Loucy (cell line): ENCODE measurements around the gene HEXD.

Experiments used
- EZH2phosphoT487 ChIP-seq: fragments of 200-600 bp; IDR thresholded peaks from 2 replicates; pipeline ENCODE4 v1.6.1; 2018; ENCODE audit warnings: antibody characterized with exemption, mild to moderate bottlenecking, moderate library complexity, borderline replicate concordance
- TF ChIP-seq, protein P1 (sequence below): fragments of 200-600 bp; sonication (generic); conservative IDR thresholded peaks from 2 replicates; pipeline ENCODE4 v1.5.1; 2014; ENCODE audit warnings: mild to moderate bottlenecking, antibody characterized with exemption, low read length

DNA sequence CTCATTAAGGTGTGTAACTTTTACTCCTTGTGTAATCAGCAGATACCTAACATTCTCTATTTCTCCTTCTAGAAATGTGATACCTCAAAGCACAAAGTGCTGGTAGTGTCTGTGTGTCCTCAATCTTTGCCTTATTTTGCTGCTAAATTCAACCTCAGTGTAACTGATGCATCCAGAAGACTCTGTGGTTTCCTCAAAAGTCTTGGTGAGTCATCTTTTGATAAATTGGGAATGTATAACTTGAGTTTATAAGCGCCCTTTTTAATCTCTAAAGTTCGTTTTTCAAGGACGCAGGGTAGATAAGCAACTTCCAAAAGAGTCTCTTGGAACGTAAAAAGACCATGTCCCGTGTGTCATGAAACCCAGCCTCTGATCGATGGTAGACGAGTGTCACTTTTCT, 50.5 kb downstream of the HEXD start:
- TF ChIP-seq, protein P1, sequence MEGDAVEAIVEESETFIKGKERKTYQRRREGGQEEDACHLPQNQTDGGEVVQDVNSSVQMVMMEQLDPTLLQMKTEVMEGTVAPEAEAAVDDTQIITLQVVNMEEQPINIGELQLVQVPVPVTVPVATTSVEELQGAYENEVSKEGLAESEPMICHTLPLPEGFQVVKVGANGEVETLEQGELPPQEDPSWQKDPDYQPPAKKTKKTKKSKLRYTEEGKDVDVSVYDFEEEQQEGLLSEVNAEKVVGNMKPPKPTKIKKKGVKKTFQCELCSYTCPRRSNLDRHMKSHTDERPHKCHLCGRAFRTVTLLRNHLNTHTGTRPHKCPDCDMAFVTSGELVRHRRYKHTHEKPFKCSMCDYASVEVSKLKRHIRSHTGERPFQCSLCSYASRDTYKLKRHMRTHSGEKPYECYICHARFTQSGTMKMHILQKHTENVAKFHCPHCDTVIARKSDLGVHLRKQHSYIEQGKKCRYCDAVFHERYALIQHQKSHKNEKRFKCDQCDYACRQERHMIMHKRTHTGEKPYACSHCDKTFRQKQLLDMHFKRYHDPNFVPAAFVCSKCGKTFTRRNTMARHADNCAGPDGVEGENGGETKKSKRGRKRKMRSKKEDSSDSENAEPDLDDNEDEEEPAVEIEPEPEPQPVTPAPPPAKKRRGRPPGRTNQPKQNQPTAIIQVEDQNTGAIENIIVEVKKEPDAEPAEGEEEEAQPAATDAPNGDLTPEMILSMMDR = no peak
- no peak for TF ChIP-seq EZH2phosphoT487
